K562 (cell line): ENCODE data around the gene IFT172. TPM values are rescaled to one million over a fixed set of nuclear protein-coding genes. Genes with fewer than 3 reads are reported as not detected.

Experiments used
- ATF1 ChIP-seq, 2 experiments: fragments of 450-650 bp in 1 of 2; IDR thresholded peaks; 2 replicates each; pipeline ENCODE4 v1.6.1; 2016; ENCODE audit warnings: missing compliant biosample characterization in 1 of 2, missing genetic modification characterization in 1 of 2
- BDP1 ChIP-seq: IDR thresholded peaks from 3 replicates; pipeline ENCODE4 v1.6.1; 2011; ENCODE audit not compliant: insufficient read length, insufficient read depth
- BRCA1 ChIP-seq, 2 experiments: fragments of 450-650 bp in 1 of 2; sonication (generic) in 1 of 2; formaldehyde crosslinking in 1 of 2; IDR thresholded peaks; 2 replicates each; pipeline versions ENCODE4 v1.5.0 to v1.6.1; 2017 to 2020; ENCODE audit warnings: mild to moderate bottlenecking in 1 of 2, missing genetic modification reagents in 1 of 2
- CXXC5 ChIP-seq: fragments of 250-450 bp; sonication (Bioruptor Pico); IDR thresholded peaks from 2 replicates; pipeline ENCODE4 v1.8.0; 2022; ENCODE audit warnings: inconsistent platforms, mild to moderate bottlenecking, moderate library complexity
- GMEB1 ChIP-seq: fragments of 250-450 bp; sonication (Bioruptor Pico); IDR thresholded peaks from 2 replicates; pipeline ENCODE4 v1.4.0; 2020; ENCODE audit warnings: mild to moderate bottlenecking
- HNRNPUL1 ChIP-seq: fragments of 200-400 bp; formaldehyde crosslinking; IDR thresholded peaks from 2 replicates; pipeline ENCODE4 v1.6.1; 2017; ENCODE audit warnings: low read length
- KDM2B ChIP-seq: fragments of 250-450 bp; sonication (Bioruptor Pico); IDR thresholded peaks from 2 replicates; pipeline ENCODE4 v1.8.0; 2021; ENCODE audit warnings: mild to moderate bottlenecking, moderate library complexity
- KLF6 ChIP-seq: fragments of 250-450 bp; sonication (Bioruptor Pico); IDR thresholded peaks from 2 replicates; pipeline ENCODE4 v1.4.0; 2020; ENCODE audit warnings: mild to moderate bottlenecking, moderate library complexity, borderline replicate concordance
- MAFG ChIP-seq: fragments of 450-650 bp; conservative IDR thresholded peaks from 2 replicates; pipeline ENCODE4 v1.6.1; 2016; ENCODE audit warnings: missing genetic modification characterization, missing compliant biosample characterization
- PBX2 ChIP-seq, 2 experiments: IDR thresholded peaks in 1 of 2; conservative IDR thresholded peaks in 1 of 2; 2 replicates each; pipeline ENCODE4 v1.6.1; 2016; ENCODE audit warnings: low read depth in 2 of 2, mild to moderate bottlenecking in 1 of 2, missing compliant biosample characterization in 1 of 2, missing genetic modification characterization in 1 of 2, moderate library complexity in 1 of 2
- POLR2AphosphoS2 ChIP-seq: IDR thresholded peaks from 2 replicates; pipeline ENCODE4 v1.6.1; 2012; ENCODE audit warnings: low read length, improper control_type of control experiment
- TRIM28 ChIP-seq: fragments of 450-650 bp; IDR thresholded peaks from 2 replicates; pipeline ENCODE4 v1.6.1; 2017
- ZBTB7A ChIP-seq: IDR thresholded peaks from 2 replicates; pipeline ENCODE4 v1.6.1; 2011; ENCODE audit warnings: low read depth, mild to moderate bottlenecking, low read length, moderate library complexity, borderline replicate concordance; ENCODE audit not compliant: control insufficient read depth
- ZNF134 ChIP-seq: fragments of 250-450 bp; sonication (Bioruptor Pico); conservative IDR thresholded peaks from 2 replicates; pipeline ENCODE4 v1.4.0; 2020
- ZNF274 ChIP-seq: IDR thresholded peaks from 2 replicates; pipeline ENCODE4 v1.6.1; 2011; ENCODE audit warnings: low read depth, mild to moderate bottlenecking, low read length, moderate library complexity, borderline replicate concordance
- ZNF282 ChIP-seq: sonication (generic); formaldehyde crosslinking; IDR thresholded peaks from 2 replicates; pipeline ENCODE4 v1.8.1; 2023; ENCODE audit warnings: missing genetic modification reagents
- ZNF592 ChIP-seq: fragments of 450-650 bp; IDR thresholded peaks from 2 replicates; pipeline ENCODE4 v1.6.1; 2017; ENCODE audit warnings: antibody characterized with exemption, mild to moderate bottlenecking
- ZNF778 ChIP-seq: fragments of 450-650 bp; formaldehyde crosslinking; IDR thresholded peaks from 2 replicates; pipeline ENCODE4 v1.4.0; 2020; ENCODE audit warnings: mild to moderate bottlenecking, moderate library complexity
- polyA plus RNA-seq, 8 experiments: library from polyadenylated mRNA; depleted of rRNA in 4 of 8; stranded (reverse) in 5 of 8; unstranded in 3 of 8; fragments of >200 nt; fragmentation: Nextera tagmentation in 2 of 8; fragmentation: Illumina TruSeq in 1 of 8; extraction: Ambion mirVana in 2 of 8; extraction: Trizol in 1 of 8; gene quantifications; 2 replicates each; pipeline versions ENCODE4 v1.2.1 to v1.2.3, GENCODE V29; 2011 to 2014; ENCODE audit warnings: inconsistent platforms in 1 of 8, missing spikeins in 1 of 8
- total RNA-seq, 7 experiments: library from RNA; depleted of rRNA in 6 of 7; stranded (reverse); fragments of >200 nt in 6 of 7; fragmentation: Illumina TruSeq in 2 of 7; extraction: Trizol in 2 of 7; gene quantifications; 2 replicates each; pipeline versions ENCODE4 v1.2.1 to v1.2.3, GENCODE V29; 2011 to 2021; ENCODE audit warnings: low replicate concordance in 1 of 7

Gene IFT172
- total and polyA plus RNA-seq, 9 of the 15 experiments (the other 6 are each of a cell fraction or from before 2014, with no cell fraction given): 5.6 to 19.1 (median 13.5) TPM

- TF ChIP-seq BRCA1 (IDR thresholded peaks at IDR 0.05): no peak
- TF ChIP-seq BRCA1 (CRISPR knock-in tag; IDR thresholded peaks at IDR 0.05): no peak
- TF ChIP-seq BDP1: no peak
- no peak for TF ChIP-seq KLF6 (CRISPR knock-in tag)
- no peak for TF ChIP-seq HNRNPUL1
- TF ChIP-seq MAFG (tag): peak; percentile 32; the same call in 1 of the 2 replicates
- no peak for TF ChIP-seq ZNF778 (CRISPR knock-in tag)
- TF ChIP-seq TRIM28: peak; percentile 37; the same call in 1 of the 2 replicates
- no peak; the same call in 1 of the 2 replicates for TF ChIP-seq PBX2 (CRISPR knock-in tag; IDR thresholded peaks at IDR 0.05; ENCODE audit: low read depth)
- no peak; the same call in 1 of the 2 replicates for TF ChIP-seq PBX2 (tag; conservative IDR thresholded peaks at IDR 0.05; ENCODE audit: low read depth)
- TF ChIP-seq ATF1 (CRISPR knock-in tag; IDR thresholded peaks at IDR 0.05): no peak
- TF ChIP-seq ATF1 (tag; IDR thresholded peaks at IDR 0.05): peak; percentile 27; the same call in 1 of the 2 replicates
- no peak for TF ChIP-seq KDM2B
- 0 out of 2 replicates have a peak, but pooled peaks have one; percentile 37 for TF ChIP-seq POLR2AphosphoS2
- no peak; the same call in 1 of the 2 replicates for TF ChIP-seq CXXC5 (CRISPR knock-in tag)
- TF ChIP-seq ZNF592: peak; percentile 48; the same call in 1 of the 2 replicates
- TF ChIP-seq ZNF134 (CRISPR knock-in tag): no peak
- no peak for TF ChIP-seq GMEB1 (CRISPR knock-in tag)
- TF ChIP-seq ZBTB7A: peak; percentile 42; the same call in 1 of the 2 replicates
- no peak for TF ChIP-seq ZNF274
- TF ChIP-seq ZNF282: no peak
Observed at GRCh38 chr2:27441226-27441926, 48.2 kb downstream of the IFT172 start (continued).
